ENCODE measurements around the gene TMEM140.
A peak's percentile ranks its signal among the peaks of the same experiment; 100 is the strongest.
"Not testable (repeated sequence)": the region's sequence is repeated elsewhere in the genome, so short reads cannot be mapped to it uniquely, and the experiment has no call there.

TMEM140 gene

DNA sequence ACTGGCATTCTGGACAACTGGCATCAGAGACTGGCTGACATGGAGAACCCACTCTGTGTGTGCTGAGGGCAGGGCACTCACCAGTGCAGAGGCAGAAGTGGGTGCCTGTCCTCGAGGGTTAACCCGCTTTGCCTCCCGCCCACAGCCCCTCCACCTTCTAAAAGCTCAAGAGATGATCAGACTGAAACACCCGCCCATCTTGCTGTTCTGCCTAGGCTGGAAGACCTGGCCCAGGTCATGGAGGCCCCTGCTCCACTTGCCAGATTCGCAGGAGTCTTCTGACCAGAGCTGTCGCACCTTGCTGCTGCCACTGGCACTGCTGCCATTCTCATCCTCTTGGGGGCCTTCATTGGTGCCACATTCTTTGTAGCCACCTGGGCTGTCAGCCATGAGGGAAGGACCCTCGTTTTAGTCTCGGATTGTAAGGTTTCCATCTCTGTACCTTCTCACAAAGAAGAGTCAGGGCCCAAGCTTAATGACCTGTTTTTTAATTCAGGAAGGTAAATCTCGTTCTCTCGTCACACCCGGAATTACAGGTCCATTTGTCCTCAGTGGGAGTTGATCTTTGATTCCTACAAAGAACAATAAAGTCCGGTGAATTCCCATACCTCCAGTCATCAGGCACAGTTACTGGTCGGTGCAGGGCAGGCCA lies 20.7 kb downstream of the TMEM140 start:
- TF ChIP-seq, protein P1, sequence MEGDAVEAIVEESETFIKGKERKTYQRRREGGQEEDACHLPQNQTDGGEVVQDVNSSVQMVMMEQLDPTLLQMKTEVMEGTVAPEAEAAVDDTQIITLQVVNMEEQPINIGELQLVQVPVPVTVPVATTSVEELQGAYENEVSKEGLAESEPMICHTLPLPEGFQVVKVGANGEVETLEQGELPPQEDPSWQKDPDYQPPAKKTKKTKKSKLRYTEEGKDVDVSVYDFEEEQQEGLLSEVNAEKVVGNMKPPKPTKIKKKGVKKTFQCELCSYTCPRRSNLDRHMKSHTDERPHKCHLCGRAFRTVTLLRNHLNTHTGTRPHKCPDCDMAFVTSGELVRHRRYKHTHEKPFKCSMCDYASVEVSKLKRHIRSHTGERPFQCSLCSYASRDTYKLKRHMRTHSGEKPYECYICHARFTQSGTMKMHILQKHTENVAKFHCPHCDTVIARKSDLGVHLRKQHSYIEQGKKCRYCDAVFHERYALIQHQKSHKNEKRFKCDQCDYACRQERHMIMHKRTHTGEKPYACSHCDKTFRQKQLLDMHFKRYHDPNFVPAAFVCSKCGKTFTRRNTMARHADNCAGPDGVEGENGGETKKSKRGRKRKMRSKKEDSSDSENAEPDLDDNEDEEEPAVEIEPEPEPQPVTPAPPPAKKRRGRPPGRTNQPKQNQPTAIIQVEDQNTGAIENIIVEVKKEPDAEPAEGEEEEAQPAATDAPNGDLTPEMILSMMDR (IDR thresholded peaks at IDR 0.05; ENCODE audit: insufficient read depth, low read depth, low read length, missing control alignments): no peak
- no peak overlapping the region for H3K4me3 ChIP-seq (ENCODE audit: low read length)
- no peak for DNase-seq (ENCODE audit: low read depth)

DNA sequence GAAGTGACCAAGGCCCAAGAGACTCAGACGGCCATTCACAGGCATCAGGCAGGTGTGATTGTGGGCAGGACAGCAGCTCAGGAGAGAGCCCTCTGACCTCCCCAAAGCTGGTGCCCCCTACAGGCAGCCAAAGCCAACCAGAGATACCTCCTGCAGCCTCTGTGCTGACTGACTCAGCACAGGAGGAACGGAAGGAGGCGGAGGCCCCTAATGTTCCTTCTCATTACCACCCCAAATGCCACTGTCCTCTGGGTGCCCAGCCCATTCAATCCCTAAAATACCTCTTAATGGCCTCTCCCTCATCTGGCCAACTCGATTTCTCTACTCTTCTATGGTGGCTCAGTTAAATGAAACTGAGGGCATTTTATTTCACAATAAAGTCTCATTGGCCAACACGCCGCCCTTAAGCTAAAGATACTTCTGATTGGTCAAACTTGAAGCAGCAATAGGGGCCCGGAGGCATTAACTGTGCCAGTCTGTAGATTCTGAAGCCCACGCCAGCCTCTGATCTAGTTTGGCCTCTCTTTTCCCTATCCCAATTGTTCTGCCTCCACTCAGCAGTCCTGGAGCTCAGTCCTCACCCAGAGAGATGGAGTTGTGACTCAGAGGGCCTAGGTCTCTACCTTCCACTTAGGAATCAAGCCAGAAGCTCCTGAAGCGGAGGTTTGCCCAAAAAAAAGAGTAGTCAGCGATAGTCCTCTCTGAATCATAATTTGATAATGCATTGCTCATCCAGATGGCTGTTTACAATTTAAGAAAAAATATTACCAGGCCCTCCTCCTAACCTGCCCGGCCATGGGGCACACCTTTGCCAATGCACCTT lies 21.5 kb downstream of the TMEM140 start:
- peak; percentile 94 for DNase-seq (ENCODE audit: low read depth)
- TF ChIP-seq, protein P1 (IDR thresholded peaks at IDR 0.05; ENCODE audit: insufficient read depth, low read depth, low read length, missing control alignments): peak; percentile 21
- H3K4me3 ChIP-seq (ENCODE audit: low read length): peak overlapping the region; percentile 73

DNA sequence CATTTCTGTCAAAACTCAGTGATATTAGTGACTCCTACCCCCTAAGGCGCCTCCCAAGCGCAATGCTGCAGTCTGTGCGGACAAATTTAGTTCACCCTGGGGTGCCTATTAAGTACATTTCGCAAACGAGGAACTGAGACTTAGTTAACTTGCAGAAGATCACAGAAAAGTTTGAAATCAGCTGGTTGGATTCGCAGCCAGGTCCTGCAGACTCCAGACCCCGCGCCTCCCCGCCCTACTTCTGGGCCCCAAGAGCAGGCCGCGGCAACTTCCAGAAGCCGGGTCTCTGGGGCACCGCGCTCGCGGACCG lies 22.0 kb downstream of the TMEM140 start:
- DNase-seq (ENCODE audit: low read depth): no peak
- TF ChIP-seq, protein P1 (IDR thresholded peaks at IDR 0.05; ENCODE audit: insufficient read depth, low read depth, low read length, missing control alignments): no peak

DNA sequence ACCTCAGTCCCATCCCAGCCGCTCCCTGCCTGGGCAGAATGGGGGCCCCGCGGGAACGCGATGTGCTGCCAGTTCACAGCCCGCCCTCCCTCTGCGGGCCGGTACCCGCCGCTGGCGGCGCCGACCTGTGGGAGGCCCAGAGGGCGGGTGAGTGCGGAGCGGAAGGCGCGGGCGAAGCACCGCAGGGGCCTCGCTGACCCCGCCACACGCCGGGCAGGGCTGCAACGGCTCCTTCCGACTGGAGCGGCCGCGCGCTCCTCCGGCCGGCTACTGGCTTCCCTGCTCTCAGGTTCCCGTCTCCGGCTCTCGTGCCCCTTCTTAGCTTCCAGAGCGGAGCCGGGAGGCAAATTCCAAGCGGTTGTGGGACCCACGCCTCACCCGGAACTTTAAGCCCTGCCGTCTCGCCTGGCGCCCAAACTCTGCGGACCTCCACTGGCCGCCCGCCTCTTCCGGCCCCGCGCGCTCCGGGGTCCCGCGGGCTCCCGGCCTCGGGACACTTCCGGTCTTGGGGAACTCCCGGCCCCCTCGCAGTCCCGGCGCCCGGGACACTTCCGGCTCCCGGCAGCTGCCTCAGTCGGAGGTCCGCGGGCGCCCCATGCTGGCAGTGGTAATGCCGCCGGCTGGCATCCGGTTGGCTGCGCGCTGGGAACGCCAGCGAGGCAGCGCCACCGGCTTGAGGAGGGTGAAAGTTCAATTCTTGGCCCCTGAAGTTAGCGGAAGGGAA lies 22.6 kb downstream of the TMEM140 start, which contains the start of gene CYREN:
CYREN (minus strand) TSS at position 434 of the 724 bp plus-strand sequence. CDS start 1,785 bp downstream, outside the sequence.
- peak within 1 kb of the TSS; percentile 73 for H3K4me3 ChIP-seq (ENCODE audit: low read length)
- TF ChIP-seq, protein P1 (IDR thresholded peaks at IDR 0.05; ENCODE audit: insufficient read depth, low read depth, low read length, missing control alignments): peak; percentile 48
- DNase-seq (ENCODE audit: low read depth): peak; percentile 92

More for the DNA sequence above, 22.0 kb downstream of the TMEM140 start:
- H3K4me3 ChIP-seq (ENCODE audit: low read length): peak overlapping the region; percentile 73

DNA sequence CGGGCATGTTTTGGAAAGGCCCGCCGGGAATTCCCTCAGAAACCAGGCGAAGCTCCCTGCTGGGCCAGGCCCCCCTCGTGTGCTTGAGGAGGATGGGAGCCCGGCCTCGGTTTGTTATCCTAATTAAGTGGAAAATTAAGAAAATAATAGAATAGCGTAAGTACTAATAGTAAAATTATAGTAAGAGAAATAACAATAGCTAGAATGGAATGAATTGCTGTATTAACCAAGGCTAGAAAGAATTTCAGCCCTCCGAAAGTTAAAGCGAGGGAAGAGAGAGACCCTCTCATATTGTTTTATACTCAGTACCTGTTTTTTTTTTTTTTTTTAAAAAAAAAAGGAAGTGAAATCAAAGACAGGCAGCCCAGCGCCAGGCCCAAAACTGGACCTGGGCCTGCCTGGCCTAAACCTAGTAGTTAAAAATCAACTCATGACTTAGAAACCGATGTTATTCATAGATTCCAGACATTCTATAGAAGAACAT lies 23.2 kb downstream of the TMEM140 start:
- DNase-seq (ENCODE audit: low read depth): not testable (repeated sequence)
- peak overlapping the region; percentile 73 for H3K4me3 ChIP-seq (ENCODE audit: low read length)

DNA sequence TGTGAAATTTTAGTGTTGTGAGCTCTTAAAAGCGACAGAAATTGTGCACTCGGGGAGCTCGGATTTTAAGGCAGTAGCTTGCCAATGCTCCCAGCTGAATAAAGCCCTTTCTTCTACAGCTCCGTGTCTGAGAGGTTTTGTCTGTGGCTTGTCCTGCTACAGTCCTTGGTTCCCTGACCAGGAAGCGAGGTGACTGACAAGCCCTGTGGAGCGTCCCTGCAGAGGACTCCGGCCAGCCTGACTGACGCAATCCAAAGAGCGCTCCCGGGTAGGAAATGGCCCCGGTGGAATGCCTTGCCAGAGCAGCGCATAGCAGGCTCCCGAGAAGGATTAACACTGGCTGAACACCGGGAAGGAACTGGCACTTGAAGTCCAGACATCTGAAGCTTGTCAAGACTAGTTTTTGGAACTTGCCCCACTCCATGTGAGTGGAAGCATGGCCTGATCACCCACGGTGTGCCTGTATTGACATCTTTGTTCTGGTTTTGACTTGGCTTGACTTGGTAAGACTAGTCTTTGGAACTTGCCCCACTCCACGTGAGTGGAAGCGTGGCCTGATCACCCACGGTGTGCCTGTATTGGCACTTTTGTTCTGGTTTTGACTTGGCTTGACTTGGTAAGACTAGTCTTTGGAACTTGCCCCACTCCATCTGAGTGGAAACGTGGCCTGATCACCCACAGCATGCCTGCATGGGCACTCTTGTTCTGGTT lies 23.9 kb downstream of the TMEM140 start:
- not testable (repeated sequence) for H3K4me3 ChIP-seq (ENCODE audit: low read length)
- peak; percentile 81 for DNase-seq (ENCODE audit: low read depth)

DNA sequence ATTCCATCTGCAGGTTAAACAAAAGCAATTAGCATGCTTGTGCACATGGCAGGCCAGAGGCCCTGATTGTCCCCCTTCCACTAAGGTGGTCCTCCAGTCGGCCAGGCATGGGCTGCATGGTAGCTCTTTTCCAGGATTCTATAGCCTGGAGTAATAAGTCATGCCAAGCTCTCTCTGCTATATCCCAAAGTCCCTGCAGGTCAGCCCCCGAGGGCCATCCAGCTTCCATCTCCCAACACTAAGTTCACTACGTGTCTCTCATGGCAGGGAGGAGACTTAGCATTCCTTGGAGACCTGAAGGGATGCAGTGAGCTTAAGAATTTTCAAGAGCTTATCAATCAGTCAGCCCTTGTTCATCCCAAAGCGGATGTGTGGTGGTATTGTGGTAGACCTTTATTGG lies 26.0 kb downstream of the TMEM140 start:
- H3K4me3 ChIP-seq (ENCODE audit: low read length); DNase-seq (ENCODE audit: low read depth): not testable (repeated sequence)

DNA sequence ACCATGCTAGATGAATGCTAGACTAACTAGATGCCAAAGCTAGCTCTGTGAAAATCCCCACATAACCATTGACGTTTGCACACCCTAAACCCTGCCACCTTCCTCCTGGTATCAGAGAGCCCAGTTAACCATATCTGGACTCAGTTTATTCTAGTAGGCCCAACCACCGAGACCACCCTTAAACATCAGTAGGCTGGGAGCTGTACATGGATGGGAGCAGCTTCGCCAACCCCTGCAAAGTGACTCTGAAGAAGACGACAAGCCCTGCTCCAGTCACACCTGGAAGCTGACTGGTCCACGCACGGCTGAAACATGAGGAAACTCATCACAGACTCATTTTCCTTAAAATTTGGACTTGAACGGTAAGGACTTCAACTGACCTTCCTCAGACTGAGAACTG lies 27.1 kb downstream of the TMEM140 start:
- TF ChIP-seq, protein P1 (IDR thresholded peaks at IDR 0.05; ENCODE audit: insufficient read depth, low read depth, low read length, missing control alignments): no peak
- H3K4me3 ChIP-seq (ENCODE audit: low read length): no peak overlapping the region
- DNase-seq (ENCODE audit: low read depth): no peak

Data from epithelial cell of esophagus (primary cell).